Hematopoietic multipotent progenitor cell treated with erythropoietin and hydrocortisone succinate and interleukin-3 and kit ligand, for 8 days (in vitro differentiated cells): ENCODE results near the gene ADGRD2.

Source experiments
- DNase-seq: peaks from one replicate; pipeline ENCODE4 v3.0.0-alpha.2; 2015

ADGRD2 gene

DNA sequence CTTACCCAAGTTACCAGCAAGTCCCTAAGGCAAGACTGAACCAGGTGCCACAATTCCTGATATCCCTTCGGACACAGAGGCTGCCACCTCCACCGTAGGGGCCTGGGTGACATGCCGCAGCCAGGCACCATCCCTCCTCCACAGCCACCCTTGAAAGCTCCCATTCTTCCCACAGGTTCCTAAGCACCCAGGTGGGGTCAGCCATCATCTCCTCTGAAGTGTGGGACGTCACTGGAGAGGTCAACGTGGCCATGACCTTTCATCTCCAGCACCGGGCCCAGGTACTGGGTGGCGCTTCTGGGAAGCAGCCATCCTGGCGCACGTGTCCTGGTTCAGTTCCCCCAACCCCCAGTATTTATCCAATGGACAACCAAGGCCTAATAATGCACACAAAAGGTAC is 8.2 kb downstream of the ADGRD2 start:
- DNase-seq: no peak

DNA sequence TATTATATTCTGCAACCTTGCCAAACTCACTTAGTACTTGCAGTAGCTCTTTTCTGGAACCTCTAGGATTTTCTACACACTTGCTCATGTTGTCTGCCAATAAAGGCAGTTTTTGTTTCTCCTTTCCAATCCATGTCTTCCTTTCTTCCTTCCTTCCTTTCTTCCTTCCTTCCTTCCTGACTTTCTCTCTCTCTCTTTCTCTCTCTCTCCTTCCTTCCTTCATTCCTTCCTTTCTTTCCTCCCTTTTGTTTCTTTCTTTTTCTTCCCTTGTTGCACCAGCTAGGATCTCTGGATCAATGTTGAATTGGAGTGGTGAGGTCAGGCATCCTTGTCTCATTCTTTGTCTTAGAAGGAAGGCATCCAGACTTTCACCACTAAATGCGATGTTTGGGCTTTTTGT is 12.5 kb downstream of the ADGRD2 start:
- no peak for DNase-seq

DNA sequence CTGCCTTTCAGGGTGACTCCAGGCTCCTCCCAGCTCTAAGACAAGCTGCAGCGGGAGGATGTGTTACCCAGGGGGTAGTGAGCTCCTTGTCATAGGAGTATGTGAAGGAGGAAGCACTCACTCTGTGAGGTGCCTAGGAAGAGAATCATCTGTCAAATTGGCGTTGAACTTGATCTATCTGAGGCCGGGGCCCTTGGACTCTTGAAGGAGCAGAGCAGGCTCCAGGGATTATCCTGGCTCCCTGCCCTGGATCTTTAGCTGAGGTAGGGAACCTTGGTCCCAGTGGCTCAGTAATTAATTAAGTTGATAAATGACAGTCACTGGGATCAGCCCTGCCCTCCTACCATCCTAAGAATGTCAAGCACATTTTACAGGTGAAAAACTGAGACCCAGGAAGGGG is 15.5 kb downstream of the ADGRD2 start:
- no peak for DNase-seq

GRCh38 chr9:124467410-124468060 is 17.3 kb downstream of the ADGRD2 start:
- DNase-seq: no peak

- no peak for DNase-seq
Observed at GRCh38 chr9:124468061-124468740, 17.9 kb downstream of the ADGRD2 start.

- DNase-seq: no peak
Observed at GRCh38 chr9:124469011-124469832, 19.0 kb downstream of the ADGRD2 start.

- no peak for DNase-seq
Observed at GRCh38 chr9:124470306-124470705, 20.1 kb downstream of the ADGRD2 start.

DNA sequence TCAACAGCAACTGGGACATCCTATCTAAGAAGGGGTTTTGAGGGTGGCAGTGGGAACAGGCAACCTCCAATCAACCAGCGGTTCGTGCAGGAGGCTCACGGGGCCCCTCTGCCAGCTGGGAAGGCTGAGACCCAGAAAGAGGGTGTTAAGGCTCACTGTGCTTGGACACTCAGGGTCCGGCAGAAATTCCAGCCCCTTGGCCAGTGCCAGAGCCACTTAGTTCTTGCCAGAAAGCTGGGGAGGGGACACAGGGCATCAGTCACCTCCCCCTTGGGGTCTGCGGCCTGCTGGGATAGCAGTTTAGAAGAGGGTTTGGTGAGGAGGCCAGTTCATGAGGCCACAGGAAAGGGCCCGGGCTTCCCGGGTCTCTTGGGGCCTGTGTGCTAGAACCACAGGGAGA is 20.5 kb downstream of the ADGRD2 start:
- no peak for DNase-seq

- DNase-seq: no peak
Observed at GRCh38 chr9:124471761-124472160, 21.5 kb downstream of the ADGRD2 start.

GRCh38 chr9:124472770-124473169 is 22.5 kb downstream of the ADGRD2 start:
- DNase-seq: no peak

DNA sequence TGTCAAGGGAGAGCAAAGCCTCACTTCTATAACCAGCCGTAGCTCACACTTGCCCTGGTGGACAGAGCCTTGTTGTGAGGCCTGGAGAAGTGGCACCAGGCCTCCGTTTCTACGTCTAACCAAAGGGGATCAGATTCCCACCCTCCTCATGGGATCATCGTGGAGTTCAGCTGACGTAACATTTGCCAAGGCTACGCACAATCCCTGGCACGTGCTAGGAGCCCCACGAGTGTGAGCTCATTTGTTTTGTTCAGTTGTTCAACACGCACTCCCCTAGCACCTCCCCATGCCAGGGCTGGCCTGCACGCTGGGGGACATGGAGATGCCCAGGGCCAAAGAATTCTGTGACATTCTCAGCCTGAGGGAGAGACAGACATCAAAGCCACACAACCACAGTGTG is 23.1 kb downstream of the ADGRD2 start:
- no peak for DNase-seq

- no peak for DNase-seq
Observed at GRCh38 chr9:124474151-124474550, 23.9 kb downstream of the ADGRD2 start.

DNA sequence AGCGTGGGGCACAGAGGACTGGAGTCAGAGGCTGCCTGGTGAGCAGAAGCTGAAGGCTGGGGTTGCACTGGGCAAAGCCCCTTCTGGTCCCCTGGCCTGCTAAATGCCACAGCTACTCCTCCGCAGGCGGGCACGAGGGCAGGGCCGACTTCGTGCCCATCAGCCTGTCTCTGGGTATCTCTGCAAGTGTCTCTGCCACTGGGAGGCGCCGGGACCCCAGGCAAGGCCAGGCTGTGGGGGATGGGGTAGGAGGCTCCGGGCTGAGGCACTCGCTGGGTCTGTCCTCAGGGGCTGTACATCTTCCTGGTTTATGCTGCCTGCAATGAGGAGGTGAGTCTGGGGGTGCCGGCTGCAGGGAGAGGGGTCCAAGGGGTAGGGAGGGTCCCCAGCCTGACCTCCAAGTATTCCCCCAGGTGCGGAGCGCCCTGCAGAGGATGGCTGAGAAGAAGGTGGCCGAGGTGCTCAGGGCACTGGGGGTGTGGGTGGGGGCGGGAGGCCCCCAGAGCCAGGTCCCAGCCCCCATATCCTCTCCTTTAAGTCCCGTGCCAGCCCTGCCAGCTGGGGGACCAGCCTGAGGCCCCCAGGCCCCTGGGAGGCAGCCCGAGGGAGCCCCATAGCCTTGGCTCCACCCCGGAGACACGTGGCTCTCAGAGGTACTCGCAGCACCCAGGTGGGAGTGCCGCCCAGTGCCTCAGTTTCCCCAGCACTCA is 25.1 kb downstream of the ADGRD2 start:
- DNase-seq: no peak

- DNase-seq: no peak
Observed at GRCh38 chr9:124475868-124476690, 25.8 kb downstream of the ADGRD2 start.

DNA sequence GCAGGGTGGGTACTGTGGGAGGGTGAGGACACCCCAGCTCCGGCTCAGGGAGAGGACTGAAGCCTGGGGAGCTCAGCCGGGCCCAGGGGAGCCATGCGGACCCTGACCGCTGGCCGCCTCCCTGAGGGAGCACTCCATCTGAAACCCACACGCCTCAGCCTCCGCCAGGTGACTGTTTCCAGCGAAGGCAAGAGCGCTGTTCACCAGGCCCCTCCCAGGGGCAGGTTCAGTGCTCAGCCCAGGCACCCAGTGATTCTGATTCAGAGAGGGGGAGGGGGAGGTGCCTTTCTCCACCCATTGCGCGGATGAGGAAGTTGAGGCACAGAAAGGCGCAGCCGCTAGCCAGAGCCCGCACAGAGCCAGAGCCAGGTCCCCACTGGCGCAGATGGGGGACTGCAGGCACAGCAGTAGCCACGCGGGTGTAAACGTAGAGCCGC is 27.0 kb downstream of the ADGRD2 start:
- no peak for DNase-seq

DNA sequence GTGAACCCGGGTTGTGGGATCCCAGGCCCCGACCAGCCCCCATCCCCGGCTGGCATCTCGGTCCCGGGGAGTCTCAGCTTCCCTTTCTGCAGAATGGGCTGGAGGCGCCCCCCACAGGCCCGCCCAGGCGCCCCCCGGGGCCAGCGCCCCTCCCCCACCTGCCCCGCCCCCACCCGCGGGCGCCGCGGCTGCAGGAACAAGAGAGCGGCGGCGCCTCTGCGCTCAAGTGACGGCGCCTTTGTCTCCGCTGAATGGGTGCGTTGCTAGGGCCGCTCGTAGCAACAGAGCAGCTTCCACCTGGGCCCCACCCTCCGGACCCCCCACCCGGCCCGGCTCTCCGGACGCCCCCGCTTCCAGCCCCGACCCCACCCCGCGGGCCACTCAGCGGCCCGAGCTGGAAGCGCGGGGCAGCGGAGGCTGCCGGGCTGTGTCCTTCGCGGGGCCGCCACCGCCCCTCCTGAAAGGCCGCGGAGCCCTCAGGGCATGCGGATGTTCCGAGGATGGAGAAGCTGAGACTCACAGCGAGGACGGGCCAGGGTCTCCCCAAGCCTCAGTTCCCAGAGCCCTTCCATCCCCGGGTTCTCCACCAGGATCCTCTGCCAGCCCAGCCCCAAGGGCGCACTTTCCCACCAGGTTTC is 27.5 kb downstream of the ADGRD2 start:
- no peak for DNase-seq

DNA sequence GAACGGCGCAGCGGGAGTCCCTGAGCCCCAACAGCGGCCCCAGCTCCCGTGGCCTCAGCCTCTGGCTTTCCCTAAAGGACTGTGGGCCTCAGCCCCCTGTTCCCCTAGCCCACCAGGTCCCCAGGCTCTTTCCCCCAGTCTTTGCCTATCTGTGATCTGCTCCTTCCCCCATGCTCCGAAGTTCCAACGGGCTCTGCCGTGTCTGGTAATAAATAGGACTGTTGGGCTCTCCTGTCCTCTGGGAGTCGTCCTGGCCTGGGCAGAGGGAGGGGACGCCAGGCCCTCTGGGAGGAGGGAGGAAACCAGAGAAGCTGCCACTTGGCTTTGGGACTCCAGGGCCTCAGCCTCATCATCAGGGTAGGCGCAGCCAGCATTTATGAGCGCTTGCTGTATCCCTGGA is 28.1 kb downstream of the ADGRD2 start:
- no peak for DNase-seq

DNA sequence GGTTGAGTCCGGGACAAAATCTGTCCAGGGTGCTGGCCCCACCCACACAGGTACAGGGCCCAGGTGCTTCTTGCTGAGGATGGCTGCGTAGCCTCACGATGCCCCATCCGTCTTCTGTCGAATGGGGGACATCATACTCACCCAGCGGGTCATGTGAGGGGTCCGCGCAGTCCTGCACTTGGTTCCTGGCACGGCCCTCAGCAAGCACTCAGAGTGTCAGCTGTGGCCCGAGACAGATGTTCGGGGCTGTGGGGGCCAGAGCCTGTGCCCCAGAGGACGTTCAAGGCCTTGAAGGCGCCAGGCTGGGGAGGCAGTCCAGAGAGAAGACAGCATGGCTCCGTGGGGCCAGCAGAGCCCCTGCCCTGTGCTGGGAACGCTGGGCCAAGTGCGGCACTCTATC is 29.1 kb downstream of the ADGRD2 start:
- no peak for DNase-seq

DNA sequence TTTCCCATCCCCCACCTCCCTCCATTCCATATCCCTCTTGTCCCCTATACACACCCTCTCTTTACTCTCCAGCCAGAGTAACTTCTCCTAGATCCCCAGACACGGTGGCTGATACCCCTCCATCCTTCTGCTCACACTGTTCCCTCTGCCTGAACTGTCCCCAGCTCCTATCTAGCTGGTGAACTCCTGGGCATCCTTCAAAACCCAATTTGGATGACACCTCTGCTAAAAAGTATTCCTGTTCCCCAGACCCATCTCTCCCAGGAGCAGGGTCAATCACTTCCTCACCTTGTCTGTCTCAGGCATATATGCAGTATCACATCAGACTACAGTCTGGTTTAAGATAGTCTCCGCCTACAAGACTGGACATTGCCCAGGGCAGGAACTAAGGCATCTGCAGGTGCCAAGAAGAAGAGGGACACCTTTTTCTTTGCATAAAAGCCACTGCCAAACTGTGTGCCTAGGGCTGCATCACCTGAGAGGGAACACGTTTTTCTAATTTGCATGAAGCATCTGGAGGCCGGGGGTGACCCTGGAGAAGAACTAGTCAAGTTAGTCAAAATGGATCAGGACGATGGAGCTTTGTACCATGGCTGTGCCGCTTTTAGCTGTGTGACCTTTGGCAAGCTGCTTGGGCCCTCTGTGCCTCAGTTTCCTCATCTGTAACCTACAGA is 29.8 kb downstream of the ADGRD2 start:
- no peak for DNase-seq

DNA sequence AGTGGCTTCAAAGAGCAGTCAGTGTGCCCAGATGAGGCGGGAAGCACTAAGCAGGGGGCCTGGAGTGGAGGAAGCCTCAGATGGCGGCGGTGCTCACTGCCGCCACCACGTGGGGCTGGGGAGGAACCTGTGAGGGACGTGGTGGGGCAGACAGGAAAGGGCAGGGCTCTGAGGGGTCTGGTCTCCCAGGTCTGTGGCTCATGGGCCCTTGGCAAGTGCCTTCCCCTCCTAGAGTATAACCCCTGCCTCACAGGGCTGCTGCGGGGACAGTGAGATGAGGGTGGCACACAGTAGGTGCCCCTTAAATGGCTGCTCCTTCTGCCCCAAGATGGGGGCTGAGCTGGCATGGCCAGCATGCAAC is 30.4 kb downstream of the ADGRD2 start:
- peak; percentile 56 for DNase-seq

GRCh38 chr9:124481115-124481514 is 30.9 kb downstream of the ADGRD2 start:
- no peak for DNase-seq
